ENCODE results near the gene LEFTY2.

Gene LEFTY2

GRCh38 chr1:225887030-225887314 is 54.0 kb downstream of the LEFTY2 start:
- DNase-seq (ENCODE audit: extremely low spot score, insufficient read length, low read depth) (no peak), FAIRE-seq (no peak)
